ENCODE measurements around the gene PSMC3. TPM values are rescaled to one million over a fixed set of nuclear protein-coding genes. Genes with fewer than 3 reads are reported as not detected.

PSMC3 gene
- total and polyA plus RNA-seq, 2 of the 13 experiments (the other 11 are each of a cell fraction or from before 2014, with no cell fraction given): 75.8 to 214 TPM

DNA sequence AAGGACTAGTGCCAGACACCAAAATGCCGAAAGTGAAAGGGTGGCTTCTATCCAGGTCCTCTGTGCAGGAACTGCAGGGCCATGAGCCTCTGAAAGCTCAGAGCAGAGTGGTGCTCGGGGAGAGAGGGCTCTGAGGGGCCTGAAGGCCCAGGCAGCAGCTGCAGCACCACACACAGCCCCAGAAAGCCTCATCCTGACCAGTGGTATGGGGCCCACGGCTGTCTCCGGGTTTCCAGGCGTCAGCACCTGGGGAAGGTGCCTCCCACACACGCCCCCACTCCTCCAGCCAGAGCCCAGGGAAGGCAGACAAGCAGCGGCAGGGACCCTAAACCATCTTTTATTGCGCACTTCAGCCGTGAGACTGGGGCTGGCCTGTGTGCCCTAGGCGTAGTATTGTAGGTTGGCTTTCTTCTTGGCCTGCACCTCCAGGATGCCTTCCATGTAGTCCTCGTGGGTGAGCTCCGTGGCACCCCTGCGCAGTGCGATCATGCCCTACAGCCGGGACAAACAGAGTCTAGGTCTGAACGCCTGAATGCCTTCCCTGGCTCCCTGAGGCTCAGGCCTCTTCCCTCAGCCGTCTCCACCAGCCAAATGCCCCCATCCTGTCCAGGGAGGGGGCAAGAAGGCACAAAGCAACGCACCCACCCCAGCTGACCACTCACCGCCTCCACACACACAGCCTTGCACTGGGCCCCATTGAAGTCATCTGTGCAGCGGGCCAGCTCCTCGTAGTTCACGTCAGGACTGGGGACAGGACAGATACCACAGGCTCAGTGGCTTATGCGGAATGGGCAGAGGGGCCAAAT, 7.6 kb downstream of the PSMC3 start:
- H3K9me3 ChIP-seq (ENCODE audit: low read length): no peaks in the 10 kb centered on the region
- no peak overlapping the region for H3K4me2 ChIP-seq (ENCODE audit: low read depth, low read length)
- H3K27ac ChIP-seq (ENCODE audit: extremely low read length, insufficient read depth, low read length): no peak overlapping the region
- POLR2A ChIA-PET: interaction anchor here (1.7 to 1.9 kb wide), 3 partner anchors 8 to 19 kb away, joined by 6 to 11 read pairs (median 6); partner anchors contain the start of gene PSMC3
- peak; percentile 79 for TF ChIP-seq AGO2 (optimal IDR thresholded peaks at IDR 0.05; ENCODE audit: low read depth, low read length)
- TF ChIP-seq TP53 (CRISPR knock-in tag; conservative IDR thresholded peaks at IDR 0.05): no peak
- peak in 1 of 2 experiments; percentile 33; a peak in 3 of 4 replicates for TF ChIP-seq POLR2A (IDR thresholded peaks at IDR 0.05; ENCODE audit: insufficient read depth in 1 of 2, low read depth in 2 of 2, low read length in 2 of 2)
- intact Hi-C loops (cut with micrococcal nuclease; ENCODE audit: unreplicated experiment): no loop called here
- DNase-seq (ENCODE audit: low spot score) (no peak), ATAC-seq (peak; percentile 5), FAIRE-seq (no peak)
- H3K36me3 ChIP-seq (replicated peaks in 1 of 2; ENCODE audit: control insufficient read depth in 1 of 2, insufficient read depth in 2 of 2, low read length in 2 of 2): peaks cover 33 to 52% of the 10 kb centered on the region in 2 experiments; a peak in 4 of 5 replicates
- WGBS (ENCODE audit: low lambda C conversion rate): 100% methylated on average over 20 of the region's 23 CpGs
- H3K27me3 ChIP-seq (ENCODE audit: control insufficient read depth in 1 of 2, insufficient read depth in 2 of 2, low read length in 2 of 2): no peaks in the 10 kb centered on the region
- H3K4me3 ChIP-seq (replicated peaks in 1 of 3; ENCODE audit: insufficient read depth in 1 of 3, low read depth in 2 of 3, low read length in 3 of 3): no peak overlapping the region
- H3K4me1 ChIP-seq (ENCODE audit: insufficient read depth, low read length): no peaks in the 10 kb centered on the region
- no peak overlapping the region for H3K9ac ChIP-seq (ENCODE audit: insufficient read depth, low read depth, low read length)
- H4K20me1 ChIP-seq (ENCODE audit: insufficient read depth, low read length): no peaks in the 10 kb centered on the region
- H3K79me2 ChIP-seq (ENCODE audit: insufficient read depth, low read length): no peaks in the 10 kb centered on the region
- in situ Hi-C loops (cut with HindIII; ENCODE audit: extremely low pct_ligation_motif_present, low pct_unique_long_range_greater_than_20kb): no loop called here
- CTCF ChIA-PET (ENCODE audit: low intra/inter-chr PET ratio, low total read pairs): no interaction called here
- BruUV-seq (replicated peaks): no TSS peak
- no peak overlapping the region for H2AFZ ChIP-seq (ENCODE audit: low read length)

DNA sequence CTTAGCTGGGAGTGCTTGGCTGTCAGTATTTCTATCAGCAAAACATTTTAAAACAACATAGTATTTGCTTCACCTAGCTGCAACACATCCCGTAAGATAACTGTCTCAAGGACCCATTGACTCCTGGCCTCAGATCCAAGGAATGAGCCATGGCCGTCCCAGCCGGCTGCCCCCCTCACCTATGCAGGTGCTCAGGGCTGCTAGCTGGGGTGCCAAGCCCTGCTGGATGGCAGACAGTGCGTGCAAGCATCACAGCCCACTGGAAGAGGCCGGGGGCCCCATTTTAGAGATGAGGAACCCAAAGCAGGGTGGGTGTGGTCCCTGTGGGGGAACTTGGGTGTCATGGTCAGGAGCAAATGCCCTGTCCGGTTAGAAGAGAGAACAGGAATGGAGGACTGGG, 8.5 kb downstream of the PSMC3 start:
- H3K27ac ChIP-seq (ENCODE audit: extremely low read length, insufficient read depth, low read length): no peak overlapping the region
- in situ Hi-C loops (cut with HindIII; ENCODE audit: extremely low pct_ligation_motif_present, low pct_unique_long_range_greater_than_20kb): no loop called here
- POLR2A ChIA-PET: interaction anchor here (1.4 to 1.9 kb wide), 4 partner anchors 9 to 20 kb away, joined by 3 to 11 read pairs (median 5); partner anchors contain the start of genes PSMC3 and SLC39A13
- H3K36me3 ChIP-seq (replicated peaks in 1 of 2; ENCODE audit: control insufficient read depth in 1 of 2, insufficient read depth in 2 of 2, low read length in 2 of 2): peaks cover 33 to 45% of the 10 kb centered on the region in 2 experiments; a peak in 4 of 5 replicates
- CTCF ChIA-PET (ENCODE audit: low intra/inter-chr PET ratio, low total read pairs): no interaction called here
- H3K4me3 ChIP-seq (replicated peaks in 1 of 3; ENCODE audit: insufficient read depth in 1 of 3, low read depth in 2 of 3, low read length in 3 of 3): no peak overlapping the region
- H3K4me2 ChIP-seq (ENCODE audit: low read depth, low read length): no peak overlapping the region
- H3K9ac ChIP-seq (ENCODE audit: insufficient read depth, low read depth, low read length): no peak overlapping the region
- 96% methylated on average over 4 of the region's 6 CpGs for WGBS (ENCODE audit: low lambda C conversion rate)
- no peaks in the 10 kb centered on the region for H3K79me2 ChIP-seq (ENCODE audit: insufficient read depth, low read length)
- DNase-seq (ENCODE audit: low spot score) (no peak), FAIRE-seq (no peak), ATAC-seq (no peak)
- intact Hi-C loops (cut with micrococcal nuclease; ENCODE audit: unreplicated experiment): no loop called here
- no peaks in the 10 kb centered on the region for H4K20me1 ChIP-seq (ENCODE audit: insufficient read depth, low read length)
- no TSS peak for BruUV-seq (replicated peaks)
- TF ChIP-seq POLR2A (IDR thresholded peaks at IDR 0.05; ENCODE audit: insufficient read depth in 1 of 2, low read depth in 2 of 2, low read length in 2 of 2): 0 out of 4 replicates have a peak, but pooled peaks of 1 of the 2 experiments have one; percentile 2
- TF ChIP-seq SNAI1 (CRISPR knock-in tag; IDR thresholded peaks at IDR 0.05; ENCODE audit: borderline replicate concordance): no peak
- no peak for TF ChIP-seq TFDP2 (CRISPR knock-in tag; IDR thresholded peaks at IDR 0.05)
- peak; percentile 36 for TF ChIP-seq POLR2G (IDR thresholded peaks at IDR 0.05; ENCODE audit: low read depth, low read length)
- TF ChIP-seq AGO2 (optimal IDR thresholded peaks at IDR 0.05; ENCODE audit: low read depth, low read length): peak; percentile 88
- H2AFZ ChIP-seq (ENCODE audit: low read length): no peak overlapping the region
- H3K9me3 ChIP-seq (ENCODE audit: low read length): no peaks in the 10 kb centered on the region
- no peaks in the 10 kb centered on the region for H3K27me3 ChIP-seq (ENCODE audit: control insufficient read depth in 1 of 2, insufficient read depth in 2 of 2, low read length in 2 of 2)
- H3K4me1 ChIP-seq (ENCODE audit: insufficient read depth, low read length): no peaks in the 10 kb centered on the region
